ENCODE measurements around the gene TSC22D1. TPM values are rescaled to one million over a fixed set of nuclear protein-coding genes. Genes with fewer than 3 reads are reported as not detected.

TSC22D1 gene
- total RNA-seq, 1 experiment from 2014 or later = 37.2 TPM

GRCh38 chr13:44396701-44397580, 179.2 kb downstream of the TSC22D1 start:
- Mint-ChIP-seq H3K27me3 (ENCODE audit: unreplicated experiment) (no peaks in the 10 kb centered on the region), H3K27ac (ENCODE audit: unreplicated experiment) (no peak overlapping the region), H3K36me3 (ENCODE audit: insufficient read depth, unreplicated experiment) (no peaks in the 10 kb centered on the region), H3K9me3 (ENCODE audit: low read depth, unreplicated experiment) (no peaks in the 10 kb centered on the region), H3K4me1 (ENCODE audit: low read depth, unreplicated experiment) (peaks cover 15% of the 10 kb centered on the region), H3K4me3 (ENCODE audit: low read depth, unreplicated experiment) (no peak overlapping the region)
- CTCF ChIA-PET = no interaction called here
- intact Hi-C loops (cut with micrococcal nuclease; ENCODE audit: unreplicated experiment) = no loop called here
- TF ChIP-seq, protein P1, sequence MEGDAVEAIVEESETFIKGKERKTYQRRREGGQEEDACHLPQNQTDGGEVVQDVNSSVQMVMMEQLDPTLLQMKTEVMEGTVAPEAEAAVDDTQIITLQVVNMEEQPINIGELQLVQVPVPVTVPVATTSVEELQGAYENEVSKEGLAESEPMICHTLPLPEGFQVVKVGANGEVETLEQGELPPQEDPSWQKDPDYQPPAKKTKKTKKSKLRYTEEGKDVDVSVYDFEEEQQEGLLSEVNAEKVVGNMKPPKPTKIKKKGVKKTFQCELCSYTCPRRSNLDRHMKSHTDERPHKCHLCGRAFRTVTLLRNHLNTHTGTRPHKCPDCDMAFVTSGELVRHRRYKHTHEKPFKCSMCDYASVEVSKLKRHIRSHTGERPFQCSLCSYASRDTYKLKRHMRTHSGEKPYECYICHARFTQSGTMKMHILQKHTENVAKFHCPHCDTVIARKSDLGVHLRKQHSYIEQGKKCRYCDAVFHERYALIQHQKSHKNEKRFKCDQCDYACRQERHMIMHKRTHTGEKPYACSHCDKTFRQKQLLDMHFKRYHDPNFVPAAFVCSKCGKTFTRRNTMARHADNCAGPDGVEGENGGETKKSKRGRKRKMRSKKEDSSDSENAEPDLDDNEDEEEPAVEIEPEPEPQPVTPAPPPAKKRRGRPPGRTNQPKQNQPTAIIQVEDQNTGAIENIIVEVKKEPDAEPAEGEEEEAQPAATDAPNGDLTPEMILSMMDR (IDR thresholded peaks at IDR 0.05; ENCODE audit: unreplicated experiment) = no peak
- DNase-seq = no peak
- no TSS peak for BruUV-seq (replicated peaks)

- TF ChIP-seq, protein P1 (IDR thresholded peaks at IDR 0.05; ENCODE audit: unreplicated experiment) = no peak
- Mint-ChIP-seq H3K36me3 (ENCODE audit: insufficient read depth, unreplicated experiment) (no peaks in the 10 kb centered on the region), H3K9me3 (ENCODE audit: low read depth, unreplicated experiment) (no peaks in the 10 kb centered on the region), H3K27ac (ENCODE audit: unreplicated experiment) (no peak overlapping the region), H3K4me3 (ENCODE audit: low read depth, unreplicated experiment) (no peak overlapping the region), H3K27me3 (ENCODE audit: unreplicated experiment) (no peaks in the 10 kb centered on the region), H3K4me1 (ENCODE audit: low read depth, unreplicated experiment) (peaks cover 15% of the 10 kb centered on the region)
- intact Hi-C loops (cut with micrococcal nuclease; ENCODE audit: unreplicated experiment) = no loop called here
- DNase-seq = no peak
- BruUV-seq (replicated peaks) = no TSS peak
- CTCF ChIA-PET = interaction anchor here (0.6 kb wide), 1 partner anchor 152 kb away, joined by 6 read pairs; no protein-coding TSS in a partner anchor
Measured at GRCh38 chr13:44395976-44396694, 180.0 kb downstream of the TSC22D1 start.

DNA sequence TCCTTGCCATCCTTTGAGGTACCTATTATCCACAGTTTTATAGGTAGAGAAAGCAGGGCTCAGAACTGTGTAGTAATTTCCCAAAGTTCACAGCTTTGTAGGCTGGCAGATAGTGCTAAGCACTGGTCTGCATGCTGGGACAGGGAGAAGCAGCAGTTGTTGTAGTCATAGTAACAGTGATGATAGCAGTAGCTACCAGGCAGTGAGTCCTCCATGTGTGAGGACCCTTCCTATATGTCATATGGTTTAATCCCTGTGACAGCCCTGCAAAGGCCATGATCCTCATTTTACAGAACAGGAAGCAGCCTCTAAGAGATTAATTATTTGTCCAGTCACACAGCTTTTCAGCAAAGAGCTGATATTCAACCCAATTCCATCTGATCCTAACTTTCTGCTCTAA, 181.5 kb downstream of the TSC22D1 start:
- intact Hi-C loops (cut with micrococcal nuclease; ENCODE audit: unreplicated experiment) = no loop called here
- Mint-ChIP-seq H3K27ac (ENCODE audit: unreplicated experiment) (no peak overlapping the region), H3K4me1 (ENCODE audit: low read depth, unreplicated experiment) (peaks cover 15% of the 10 kb centered on the region), H3K27me3 (ENCODE audit: unreplicated experiment) (no peaks in the 10 kb centered on the region), H3K9me3 (ENCODE audit: low read depth, unreplicated experiment) (no peaks in the 10 kb centered on the region), H3K36me3 (ENCODE audit: insufficient read depth, unreplicated experiment) (no peaks in the 10 kb centered on the region), H3K4me3 (ENCODE audit: low read depth, unreplicated experiment) (no peak overlapping the region)
- TF ChIP-seq, protein P1 (IDR thresholded peaks at IDR 0.05; ENCODE audit: unreplicated experiment) = no peak
- no peak for DNase-seq
- no TSS peak for BruUV-seq (replicated peaks)
- CTCF ChIA-PET = no interaction called here

GRCh38 chr13:44393391-44393790, 182.7 kb downstream of the TSC22D1 start:
- no peaks in the 10 kb centered on the region for H3K27me3 Mint-ChIP-seq (ENCODE audit: unreplicated experiment)
- no peaks in the 10 kb centered on the region for H3K9me3 Mint-ChIP-seq (ENCODE audit: low read depth, unreplicated experiment)
- CTCF ChIA-PET = no interaction called here
- DNase-seq = no peak
- no peak overlapping the region for H3K27ac Mint-ChIP-seq (ENCODE audit: unreplicated experiment)
- BruUV-seq (replicated peaks) = no TSS peak
- H3K36me3 Mint-ChIP-seq (ENCODE audit: insufficient read depth, unreplicated experiment) = no peaks in the 10 kb centered on the region
- peaks cover 15% of the 10 kb centered on the region for H3K4me1 Mint-ChIP-seq (ENCODE audit: low read depth, unreplicated experiment)
- TF ChIP-seq, protein P1 (IDR thresholded peaks at IDR 0.05; ENCODE audit: unreplicated experiment) = no peak
- intact Hi-C loops (cut with micrococcal nuclease; ENCODE audit: unreplicated experiment) = no loop called here
- no peak overlapping the region for H3K4me3 Mint-ChIP-seq (ENCODE audit: low read depth, unreplicated experiment)
